Neural cell (in vitro differentiated cells): Measurements from ENCODE around the gene CPT1A. TPM values are rescaled to one million over a fixed set of nuclear protein-coding genes. Genes with fewer than 3 reads are reported as not detected.

Source experiments
- H2AFZ ChIP-seq: fragments of 200-600, 300-800 bp; sonication (generic), shearing (Covaris generic); 2 replicates; pipeline ENCODE4 v1.6.0; 2014; ENCODE audit warnings: low read depth, mild to moderate bottlenecking, antibody characterized with exemption, low read length, moderate library complexity
- H3F3A ChIP-seq: fragments of 200-600 bp; shearing (Covaris generic); 2 replicates; pipeline ENCODE4 v1.6.1; 2016; ENCODE audit warnings: mild to moderate bottlenecking, moderate library complexity, mixed read lengths, antibody characterized with exemption, low read length; ENCODE audit not compliant: insufficient read depth, poor library complexity, severe bottlenecking
- H3K27ac ChIP-seq: fragments of 200-600, 300-800 bp; sonication (generic), shearing (Covaris generic); 2 replicates; pipeline ENCODE4 v1.5.1; 2014; ENCODE audit warnings: mild to moderate bottlenecking, low read length, moderate library complexity
- H3K27me3 ChIP-seq: fragments of 300-800, 200-600 bp; sonication (generic), shearing (Covaris generic); 2 replicates; pipeline ENCODE4 v1.6.0; 2014; ENCODE audit warnings: mild to moderate bottlenecking, low read depth, low read length, moderate library complexity; ENCODE audit not compliant: insufficient read depth
- H3K36me3 ChIP-seq: fragments of 300-800, 200-600 bp; sonication (generic), shearing (Covaris generic); 2 replicates; pipeline ENCODE4 v1.5.1; 2014; ENCODE audit warnings: mild to moderate bottlenecking, antibody characterized with exemption, low read length, moderate library complexity; ENCODE audit not compliant: insufficient read depth
- H3K4me2 ChIP-seq: fragments of 300-800, 200-600 bp; sonication (generic), shearing (Covaris generic); 2 replicates; pipeline ENCODE4 v1.6.0; 2014; ENCODE audit warnings: mild to moderate bottlenecking, low read length
- H3K4me3 ChIP-seq: fragments of 300-800, 200-600 bp; sonication (generic), shearing (Covaris generic); 2 replicates; pipeline ENCODE4 v1.5.1; 2014; ENCODE audit warnings: mild to moderate bottlenecking, low read length, moderate library complexity
- H3K79me2 ChIP-seq: fragments of 200-600 bp; shearing (Covaris generic); replicated peaks from 2 replicates; pipeline ENCODE4 v1.6.0; 2014; ENCODE audit warnings: mild to moderate bottlenecking, low read length, moderate library complexity; ENCODE audit not compliant: insufficient read depth
- H3K9ac ChIP-seq: fragments of 300-800, 200-600 bp; sonication (generic), shearing (Covaris generic); 2 replicates; pipeline ENCODE4 v1.6.1; 2016; ENCODE audit warnings: mild to moderate bottlenecking, low read length, mixed read lengths
- H3K9me2 ChIP-seq: fragments of 200-600 bp; shearing (Covaris generic); 2 replicates; pipeline ENCODE4 v1.6.1; 2016; ENCODE audit warnings: mild to moderate bottlenecking, low read length, mixed read lengths; ENCODE audit not compliant: insufficient read depth
- H3K9me3 ChIP-seq: fragments of 200-600, 300-800 bp; sonication (generic), shearing (Covaris generic); 2 replicates; pipeline ENCODE4 v1.6.1; 2016; ENCODE audit warnings: mild to moderate bottlenecking, mixed run types, low read length, moderate library complexity, mixed read lengths
- H4K20me1 ChIP-seq: fragments of 200-600 bp; shearing (Covaris generic); 2 replicates; pipeline ENCODE4 v1.6.1; 2016; ENCODE audit warnings: mild to moderate bottlenecking, mixed run types; ENCODE audit not compliant: insufficient read depth
- CTCF ChIP-seq: fragments of 450-650 bp; IDR thresholded peaks from 2 replicates; pipeline ENCODE4 v1.5.1; 2014; ENCODE audit warnings: antibody characterized with exemption, mild to moderate bottlenecking, moderate library complexity; ENCODE audit not compliant: poor library complexity, severe bottlenecking
- EP300 ChIP-seq: fragments of 450-650 bp; conservative IDR thresholded peaks from 2 replicates; pipeline ENCODE4 v1.6.1; 2014; ENCODE audit warnings: antibody characterized with exemption, mild to moderate bottlenecking, moderate library complexity; ENCODE audit not compliant: poor library complexity, severe bottlenecking
- EZH2 ChIP-seq: fragments of 200-600, 300-800 bp; shearing (Covaris generic), sonication (generic); IDR thresholded peaks from 2 replicates; pipeline ENCODE4 v1.6.1; 2014; ENCODE audit warnings: antibody characterized with exemption, low read length, borderline replicate concordance, mild to moderate bottlenecking; ENCODE audit not compliant: insufficient read depth, poor library complexity, severe bottlenecking
- MXI1 ChIP-seq: fragments of 450-650 bp; conservative IDR thresholded peaks from 2 replicates; pipeline ENCODE4 v1.6.1; 2014; ENCODE audit warnings: antibody characterized with exemption, mild to moderate bottlenecking; ENCODE audit not compliant: poor library complexity, severe bottlenecking
- POLR2AphosphoS5 ChIP-seq: IDR thresholded peaks from 2 replicates; pipeline ENCODE4 v1.6.1; 2012
- RAD21 ChIP-seq: fragments of 450-650 bp; conservative IDR thresholded peaks from 2 replicates; pipeline ENCODE4 v1.6.1; 2014; ENCODE audit warnings: antibody characterized with exemption, mild to moderate bottlenecking, moderate library complexity
- SMC3 ChIP-seq: fragments of 450-650 bp; conservative IDR thresholded peaks from 2 replicates; pipeline ENCODE4 v1.6.1; 2014; ENCODE audit warnings: antibody characterized with exemption, mild to moderate bottlenecking, moderate library complexity; ENCODE audit not compliant: poor library complexity
- TAF1 ChIP-seq: IDR thresholded peaks from 2 replicates; pipeline ENCODE4 v1.6.1; 2012; ENCODE audit warnings: low read depth
- polyA plus RNA-seq: library from polyadenylated mRNA; depleted of rRNA; stranded (reverse); fragments of >200 nt; gene quantifications from 2 replicates; pipeline ENCODE4 v1.2.3, GENCODE V29; 2014
- TF ChIP-seq, protein P1 (sequence below): IDR thresholded peaks from 2 replicates; pipeline ENCODE4 v1.6.1; 2012; ENCODE audit warnings: borderline replicate concordance

Gene CPT1A
- polyA plus RNA-seq, 1 donor from 2014 or later = 0.35 TPM

- no peak overlapping the region for H3K4me3 ChIP-seq
- H4K20me1 ChIP-seq = no peaks in the 10 kb centered on the region
- H3K27me3 ChIP-seq = no peaks in the 10 kb centered on the region
- H2AFZ ChIP-seq = no peak overlapping the region
- H3F3A ChIP-seq = no peaks in the 10 kb centered on the region
- H3K79me2 ChIP-seq = no peaks in the 10 kb centered on the region
- H3K36me3 ChIP-seq = no peaks in the 10 kb centered on the region
- no peaks in the 10 kb centered on the region for H3K9me2 ChIP-seq
- no peaks in the 10 kb centered on the region for H3K9me3 ChIP-seq
- no peak for TF ChIP-seq CTCF
- TF ChIP-seq EP300 = no peak
- no peak overlapping the region for H3K9ac ChIP-seq
- no peak overlapping the region for H3K4me2 ChIP-seq
- no peak overlapping the region for H3K27ac ChIP-seq
Observed at GRCh38 chr11:68822546-68822945, 19.2 kb downstream of the CPT1A start.

DNA sequence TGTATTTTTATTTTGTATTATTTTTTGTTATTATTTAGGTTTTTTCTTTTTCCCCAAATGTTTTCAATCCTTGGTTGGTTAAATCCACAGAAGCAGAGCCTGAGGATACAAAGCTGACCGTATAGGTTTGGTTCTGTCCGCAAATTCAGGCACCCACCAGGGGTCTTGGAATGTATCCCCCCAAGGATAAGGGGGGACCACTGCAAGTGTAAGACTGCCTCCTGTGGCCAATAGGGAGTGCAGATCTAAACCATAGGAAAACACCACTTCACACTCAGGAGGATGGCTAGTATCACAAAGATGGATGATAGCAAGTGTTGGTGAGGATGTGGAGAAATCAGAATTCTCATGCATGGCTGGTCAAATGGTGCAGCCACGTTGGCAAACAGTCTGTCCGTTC, 20.0 kb downstream of the CPT1A start:
- H3F3A ChIP-seq = no peaks in the 10 kb centered on the region
- TF ChIP-seq POLR2AphosphoS5 (no peak), CTCF (no peak), SMC3 (no peak), EZH2 (no peak), RAD21 (no peak), MXI1 (no peak), TAF1 (no peak), EP300 (no peak)
- TF ChIP-seq, protein P1, sequence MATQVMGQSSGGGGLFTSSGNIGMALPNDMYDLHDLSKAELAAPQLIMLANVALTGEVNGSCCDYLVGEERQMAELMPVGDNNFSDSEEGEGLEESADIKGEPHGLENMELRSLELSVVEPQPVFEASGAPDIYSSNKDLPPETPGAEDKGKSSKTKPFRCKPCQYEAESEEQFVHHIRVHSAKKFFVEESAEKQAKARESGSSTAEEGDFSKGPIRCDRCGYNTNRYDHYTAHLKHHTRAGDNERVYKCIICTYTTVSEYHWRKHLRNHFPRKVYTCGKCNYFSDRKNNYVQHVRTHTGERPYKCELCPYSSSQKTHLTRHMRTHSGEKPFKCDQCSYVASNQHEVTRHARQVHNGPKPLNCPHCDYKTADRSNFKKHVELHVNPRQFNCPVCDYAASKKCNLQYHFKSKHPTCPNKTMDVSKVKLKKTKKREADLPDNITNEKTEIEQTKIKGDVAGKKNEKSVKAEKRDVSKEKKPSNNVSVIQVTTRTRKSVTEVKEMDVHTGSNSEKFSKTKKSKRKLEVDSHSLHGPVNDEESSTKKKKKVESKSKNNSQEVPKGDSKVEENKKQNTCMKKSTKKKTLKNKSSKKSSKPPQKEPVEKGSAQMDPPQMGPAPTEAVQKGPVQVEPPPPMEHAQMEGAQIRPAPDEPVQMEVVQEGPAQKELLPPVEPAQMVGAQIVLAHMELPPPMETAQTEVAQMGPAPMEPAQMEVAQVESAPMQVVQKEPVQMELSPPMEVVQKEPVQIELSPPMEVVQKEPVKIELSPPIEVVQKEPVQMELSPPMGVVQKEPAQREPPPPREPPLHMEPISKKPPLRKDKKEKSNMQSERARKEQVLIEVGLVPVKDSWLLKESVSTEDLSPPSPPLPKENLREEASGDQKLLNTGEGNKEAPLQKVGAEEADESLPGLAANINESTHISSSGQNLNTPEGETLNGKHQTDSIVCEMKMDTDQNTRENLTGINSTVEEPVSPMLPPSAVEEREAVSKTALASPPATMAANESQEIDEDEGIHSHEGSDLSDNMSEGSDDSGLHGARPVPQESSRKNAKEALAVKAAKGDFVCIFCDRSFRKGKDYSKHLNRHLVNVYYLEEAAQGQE = no peak
- H3K36me3 ChIP-seq = no peaks in the 10 kb centered on the region
- H3K27ac ChIP-seq = no peak overlapping the region
- H3K9ac ChIP-seq = no peak overlapping the region
- no peak overlapping the region for H3K4me3 ChIP-seq
- no peaks in the 10 kb centered on the region for H3K9me3 ChIP-seq
- H2AFZ ChIP-seq = no peak overlapping the region
- H3K4me2 ChIP-seq = no peak overlapping the region
- no peaks in the 10 kb centered on the region for H4K20me1 ChIP-seq
- no peaks in the 10 kb centered on the region for H3K79me2 ChIP-seq
- H3K27me3 ChIP-seq = no peaks in the 10 kb centered on the region
- no peaks in the 10 kb centered on the region for H3K9me2 ChIP-seq
